Neural progenitor cell (in vitro differentiated cells): ENCODE results near the gene LYRM4.

Experiments
- EZH2 ChIP-seq: fragments of 200-600 bp; sonication (generic); IDR thresholded peaks from 2 replicates; pipeline ENCODE4 v1.6.1; 2017; ENCODE audit warnings: antibody characterized with exemption, mild to moderate bottlenecking, moderate library complexity
- EZH2phosphoT487 ChIP-seq: fragments of 200-600 bp; sonication (generic); IDR thresholded peaks from 2 replicates; pipeline ENCODE4 v1.6.1; 2017; ENCODE audit warnings: antibody characterized with exemption
- TF ChIP-seq, protein P1 (sequence below): fragments of 200-600 bp; sonication (generic); IDR thresholded peaks from 2 replicates; pipeline ENCODE4 v1.5.1; 2017; ENCODE audit warnings: antibody characterized with exemption, mild to moderate bottlenecking

DNA sequence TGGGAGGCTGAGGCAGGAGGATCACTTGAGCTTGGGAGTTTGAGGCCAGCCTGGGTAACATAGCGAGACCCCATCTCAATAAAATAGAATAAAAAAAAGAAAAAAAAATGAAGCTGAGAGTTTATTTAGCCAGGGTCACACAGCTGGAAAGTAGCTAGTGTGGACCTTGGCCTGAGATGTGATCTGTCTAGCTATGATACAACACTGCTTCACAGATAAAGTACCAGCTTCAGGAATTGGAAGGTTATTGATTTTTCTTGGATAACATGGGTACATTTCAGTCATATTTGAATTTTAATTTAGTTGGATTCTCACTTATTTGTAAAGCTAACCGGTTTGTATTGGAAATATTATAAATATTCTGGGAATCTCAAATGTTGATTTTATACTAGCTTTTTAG is 5.7 kb upstream of the LYRM4 start:
- TF ChIP-seq, protein P1, sequence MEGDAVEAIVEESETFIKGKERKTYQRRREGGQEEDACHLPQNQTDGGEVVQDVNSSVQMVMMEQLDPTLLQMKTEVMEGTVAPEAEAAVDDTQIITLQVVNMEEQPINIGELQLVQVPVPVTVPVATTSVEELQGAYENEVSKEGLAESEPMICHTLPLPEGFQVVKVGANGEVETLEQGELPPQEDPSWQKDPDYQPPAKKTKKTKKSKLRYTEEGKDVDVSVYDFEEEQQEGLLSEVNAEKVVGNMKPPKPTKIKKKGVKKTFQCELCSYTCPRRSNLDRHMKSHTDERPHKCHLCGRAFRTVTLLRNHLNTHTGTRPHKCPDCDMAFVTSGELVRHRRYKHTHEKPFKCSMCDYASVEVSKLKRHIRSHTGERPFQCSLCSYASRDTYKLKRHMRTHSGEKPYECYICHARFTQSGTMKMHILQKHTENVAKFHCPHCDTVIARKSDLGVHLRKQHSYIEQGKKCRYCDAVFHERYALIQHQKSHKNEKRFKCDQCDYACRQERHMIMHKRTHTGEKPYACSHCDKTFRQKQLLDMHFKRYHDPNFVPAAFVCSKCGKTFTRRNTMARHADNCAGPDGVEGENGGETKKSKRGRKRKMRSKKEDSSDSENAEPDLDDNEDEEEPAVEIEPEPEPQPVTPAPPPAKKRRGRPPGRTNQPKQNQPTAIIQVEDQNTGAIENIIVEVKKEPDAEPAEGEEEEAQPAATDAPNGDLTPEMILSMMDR: no peak
- TF ChIP-seq EZH2phosphoT487 (no peak), EZH2 (no peak)
